Fibroblast of the conjunctiva (primary cell): ENCODE measurements around the gene SLC25A28.

Source experiments
- DNase-seq: peaks from one replicate; pipeline ENCODE4 v3.0.0-alpha.2; 2010; ENCODE audit warnings: low read depth

The SLC25A28 gene, protein sequence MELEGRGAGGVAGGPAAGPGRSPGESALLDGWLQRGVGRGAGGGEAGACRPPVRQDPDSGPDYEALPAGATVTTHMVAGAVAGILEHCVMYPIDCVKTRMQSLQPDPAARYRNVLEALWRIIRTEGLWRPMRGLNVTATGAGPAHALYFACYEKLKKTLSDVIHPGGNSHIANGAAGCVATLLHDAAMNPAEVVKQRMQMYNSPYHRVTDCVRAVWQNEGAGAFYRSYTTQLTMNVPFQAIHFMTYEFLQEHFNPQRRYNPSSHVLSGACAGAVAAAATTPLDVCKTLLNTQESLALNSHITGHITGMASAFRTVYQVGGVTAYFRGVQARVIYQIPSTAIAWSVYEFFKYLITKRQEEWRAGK

DNA sequence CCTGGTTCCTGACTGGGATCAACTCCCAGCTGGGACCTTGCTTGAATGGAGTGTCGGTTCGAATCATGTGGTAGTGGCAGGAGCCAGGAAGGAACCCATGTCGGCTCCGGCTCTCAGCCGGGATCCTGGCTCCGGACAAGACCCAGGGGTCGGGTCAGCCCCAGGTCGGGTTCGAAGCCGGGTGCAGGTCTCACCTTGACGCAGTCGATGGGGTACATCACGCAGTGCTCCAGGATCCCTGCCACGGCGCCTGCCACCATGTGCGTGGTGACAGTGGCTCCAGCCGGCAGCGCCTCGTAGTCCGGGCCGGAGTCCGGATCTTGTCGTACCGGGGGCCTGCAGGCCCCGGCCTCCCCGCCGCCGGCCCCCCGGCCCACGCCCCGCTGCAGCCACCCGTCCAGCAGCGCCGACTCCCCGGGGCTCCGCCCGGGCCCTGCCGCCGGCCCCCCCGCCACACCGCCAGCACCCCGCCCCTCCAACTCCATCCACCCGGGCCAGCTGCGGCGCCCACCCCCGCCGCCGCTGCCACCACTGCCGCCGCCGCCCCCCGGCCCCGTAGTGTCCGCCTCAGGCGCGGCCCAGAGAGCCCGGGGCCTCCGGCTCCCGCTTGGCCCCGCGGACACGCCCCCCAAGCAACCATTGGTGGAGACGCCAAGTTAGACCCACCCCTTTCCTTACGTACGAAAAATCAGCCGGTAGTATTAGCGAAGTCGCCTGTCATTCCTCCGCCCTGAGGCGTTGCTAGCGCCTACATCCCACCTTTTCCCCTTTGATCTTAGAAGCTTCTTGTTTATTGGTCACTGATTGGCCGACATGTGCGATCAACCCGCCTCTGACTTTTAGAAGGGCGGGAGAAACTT, at the start of gene SLC25A28:
Gene SLC25A28 (minus strand): TSS at position 589 of the 860 bp plus-strand sequence. CDS start 104 bp downstream, at position 485.
- DNase-seq, result peak; percentile 100

DNA sequence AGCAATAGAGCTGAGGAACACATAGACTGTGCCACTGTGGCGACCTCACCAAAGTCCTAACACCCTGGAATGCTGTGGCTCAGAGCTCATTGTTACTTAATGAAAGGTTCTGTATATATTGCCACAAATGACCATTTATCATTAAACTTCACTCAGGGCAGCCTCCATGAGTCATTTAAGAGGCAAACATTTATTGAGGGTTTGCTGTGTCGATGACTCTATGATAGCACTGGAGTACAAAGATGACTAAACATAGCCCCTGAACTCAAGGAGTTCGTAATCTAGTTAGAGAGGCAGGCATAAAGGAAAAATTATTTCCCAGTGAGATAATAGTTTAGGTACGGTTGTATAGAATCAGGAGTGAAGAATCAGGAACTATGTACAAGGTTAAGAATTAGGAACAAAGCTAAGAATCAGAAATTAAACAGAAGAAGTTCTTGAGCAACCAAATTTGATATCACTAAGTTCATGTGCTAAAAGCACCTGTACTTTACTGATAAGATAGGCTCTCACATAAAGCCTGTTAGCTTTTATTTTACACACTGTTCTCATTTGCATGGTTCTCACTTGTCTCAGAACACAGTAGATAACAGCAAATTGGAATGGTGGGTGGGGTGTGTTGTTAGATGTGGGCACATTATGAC, 47.0 kb upstream of the SLC25A28 start:
- no peak for DNase-seq

DNA sequence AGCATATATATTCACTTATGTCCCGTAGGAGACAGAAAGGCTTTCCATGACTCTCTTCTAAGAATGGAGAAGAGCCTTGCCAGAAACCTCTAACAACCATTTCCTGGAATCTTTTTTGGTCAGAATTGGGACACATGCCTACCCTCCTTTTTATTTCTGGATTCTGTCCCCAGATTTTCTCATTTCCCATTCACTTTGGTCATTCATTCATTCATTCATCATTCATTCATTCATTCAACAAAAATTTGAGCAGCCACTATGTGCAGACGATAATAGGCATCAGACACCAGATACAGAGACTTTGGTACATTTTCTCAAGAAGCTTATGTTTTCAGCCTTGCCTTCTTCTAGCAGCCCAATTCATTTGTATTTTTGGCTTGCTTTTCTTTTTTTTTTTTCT, 45.1 kb upstream of the SLC25A28 start:
- DNase-seq, result no peak

DNA sequence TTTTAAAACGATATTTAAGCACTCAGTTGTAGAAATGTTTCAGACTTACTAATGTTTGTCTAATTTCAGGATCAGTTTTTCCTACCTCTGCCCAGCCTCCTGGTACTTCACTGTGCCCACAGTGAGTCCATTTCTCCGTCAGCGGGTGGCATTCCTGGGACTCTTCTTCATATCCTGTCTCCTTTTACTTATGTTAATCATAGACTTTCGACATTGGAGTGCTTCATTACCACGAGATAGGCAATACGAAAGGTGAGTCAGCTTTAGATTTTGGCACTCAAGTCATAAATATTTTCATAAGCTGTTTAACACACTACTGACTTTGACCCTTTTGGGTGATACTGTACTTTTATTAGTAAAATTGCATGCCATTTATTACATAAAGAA, 41.1 kb upstream of the SLC25A28 start:
- peak; percentile 41 for DNase-seq

DNA sequence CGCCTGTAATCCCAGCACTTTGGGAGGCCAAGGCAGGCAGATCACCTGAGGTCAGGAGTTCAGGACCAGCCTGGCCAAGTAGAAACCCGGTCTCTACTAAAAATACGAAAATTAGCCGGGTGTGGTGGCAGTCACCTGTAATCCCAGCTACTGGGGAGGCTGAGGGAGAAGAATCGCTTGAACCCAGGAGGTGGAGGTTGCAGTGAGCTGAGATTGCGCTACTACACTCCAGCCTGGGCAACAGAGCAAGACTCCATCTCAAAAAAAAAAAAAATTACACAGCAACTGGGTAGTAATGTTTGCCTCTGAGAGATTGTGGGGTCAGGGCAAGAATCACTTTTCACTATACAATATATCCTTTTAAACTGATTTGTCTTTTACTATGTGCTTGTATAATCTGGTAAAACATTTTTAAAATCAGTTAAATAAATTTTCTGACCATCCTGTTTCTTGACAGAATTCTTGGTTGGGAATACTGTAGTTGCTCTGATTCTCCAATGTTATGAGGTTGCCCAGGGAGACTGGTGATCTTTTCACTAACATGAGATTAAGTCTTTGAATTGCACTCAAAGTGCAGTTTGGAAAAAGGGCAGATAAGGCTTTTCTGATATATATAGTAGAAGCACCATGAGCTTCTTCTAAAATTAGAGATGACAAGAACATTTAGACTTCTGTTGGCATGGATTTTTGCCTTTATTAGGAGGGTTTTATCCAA, 40.6 kb upstream of the SLC25A28 start:
- DNase-seq, result no peak

DNA sequence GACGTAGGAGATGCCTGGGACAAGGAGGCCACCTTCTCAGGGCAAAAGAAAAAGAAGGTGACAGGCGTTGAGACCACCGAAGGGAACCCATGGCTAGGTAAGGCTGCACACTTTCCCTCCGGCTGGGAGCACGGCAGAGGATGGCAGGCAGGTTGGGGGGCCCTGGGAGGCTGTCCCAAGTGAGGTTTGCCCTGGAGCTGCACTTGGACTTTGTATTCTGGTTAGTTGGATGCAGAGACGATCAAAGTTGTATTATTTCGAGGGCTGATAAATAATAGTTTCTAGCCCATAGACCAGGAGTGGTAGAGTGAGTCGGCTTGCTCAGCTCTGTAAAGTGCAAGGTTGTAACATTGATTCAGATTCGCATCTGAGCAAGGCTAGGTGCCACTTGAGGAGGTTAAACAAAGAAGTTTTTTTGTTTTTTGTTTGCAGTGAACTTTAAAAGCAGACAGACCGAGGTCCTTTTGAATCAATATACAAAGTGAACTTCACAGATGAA, 39.7 kb upstream of the SLC25A28 start:
- no peak for DNase-seq

DNA sequence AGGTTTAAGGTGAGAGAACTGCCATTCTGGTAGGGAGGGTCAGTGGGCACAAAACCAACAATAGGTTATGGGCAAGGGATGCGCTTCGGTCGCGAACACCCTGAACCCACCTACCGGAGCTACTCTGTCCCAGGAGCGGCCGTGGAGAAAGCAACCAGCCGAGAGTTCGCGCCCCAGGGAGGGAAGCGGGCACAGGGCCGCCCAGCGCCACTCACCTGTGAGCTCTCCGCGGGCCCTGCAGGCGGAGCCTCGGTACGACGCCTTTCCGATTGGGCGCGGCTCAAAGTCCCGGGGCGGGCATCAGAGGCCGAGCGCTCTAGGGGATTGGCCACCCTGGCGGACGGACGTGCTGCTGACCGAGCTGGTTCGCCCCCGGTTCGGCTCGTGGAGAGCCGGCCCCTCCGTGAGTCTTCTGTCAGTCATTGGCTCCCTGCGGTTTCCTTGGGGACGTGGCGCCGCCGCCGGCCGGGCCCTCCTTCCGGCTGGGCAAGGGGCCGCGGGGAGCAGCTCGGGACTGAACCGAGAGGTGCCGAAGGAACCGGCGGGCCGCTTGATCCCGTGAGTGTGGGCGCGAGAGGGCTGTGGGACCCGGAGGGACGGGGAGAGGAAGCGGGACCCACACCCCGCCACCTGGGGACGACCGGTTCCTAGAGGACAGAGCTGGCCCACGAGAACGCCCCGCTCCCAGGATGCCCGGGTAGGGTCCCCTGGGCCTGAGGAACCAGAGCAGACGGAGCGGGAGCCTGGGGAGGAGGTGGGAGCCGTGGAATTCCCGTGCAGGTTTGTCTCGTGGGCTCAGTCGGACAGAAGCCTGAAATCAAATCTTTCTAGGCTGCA, 39.0 kb upstream of the SLC25A28 start, which contains the start of gene ENTPD7:
Gene ENTPD7 (plus strand): TSS at position 479 of the 837 bp plus-strand sequence. CDS start 448 bp downstream, outside the sequence.
- DNase-seq, result peak; percentile 91

DNA sequence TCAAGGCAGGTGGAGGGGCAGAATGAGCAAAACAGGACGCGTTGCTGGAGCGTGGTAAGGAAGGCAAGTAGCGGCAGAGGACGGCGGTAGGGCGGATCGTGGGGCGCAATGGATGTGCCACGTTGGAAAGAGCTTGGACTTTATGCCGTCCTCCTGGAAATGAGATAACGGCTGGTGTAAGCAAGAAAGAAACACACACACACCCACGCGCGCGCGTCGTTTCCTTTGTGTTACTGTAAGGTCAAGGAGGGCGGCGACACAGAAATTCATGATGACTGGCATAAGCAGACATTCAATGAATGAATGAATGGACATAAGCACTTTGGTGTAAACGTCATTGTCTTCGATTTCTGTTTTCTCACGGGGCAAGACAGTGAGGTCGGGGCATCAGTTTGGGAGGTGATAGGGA, 38.4 kb upstream of the SLC25A28 start:
- DNase-seq, result no peak

DNA sequence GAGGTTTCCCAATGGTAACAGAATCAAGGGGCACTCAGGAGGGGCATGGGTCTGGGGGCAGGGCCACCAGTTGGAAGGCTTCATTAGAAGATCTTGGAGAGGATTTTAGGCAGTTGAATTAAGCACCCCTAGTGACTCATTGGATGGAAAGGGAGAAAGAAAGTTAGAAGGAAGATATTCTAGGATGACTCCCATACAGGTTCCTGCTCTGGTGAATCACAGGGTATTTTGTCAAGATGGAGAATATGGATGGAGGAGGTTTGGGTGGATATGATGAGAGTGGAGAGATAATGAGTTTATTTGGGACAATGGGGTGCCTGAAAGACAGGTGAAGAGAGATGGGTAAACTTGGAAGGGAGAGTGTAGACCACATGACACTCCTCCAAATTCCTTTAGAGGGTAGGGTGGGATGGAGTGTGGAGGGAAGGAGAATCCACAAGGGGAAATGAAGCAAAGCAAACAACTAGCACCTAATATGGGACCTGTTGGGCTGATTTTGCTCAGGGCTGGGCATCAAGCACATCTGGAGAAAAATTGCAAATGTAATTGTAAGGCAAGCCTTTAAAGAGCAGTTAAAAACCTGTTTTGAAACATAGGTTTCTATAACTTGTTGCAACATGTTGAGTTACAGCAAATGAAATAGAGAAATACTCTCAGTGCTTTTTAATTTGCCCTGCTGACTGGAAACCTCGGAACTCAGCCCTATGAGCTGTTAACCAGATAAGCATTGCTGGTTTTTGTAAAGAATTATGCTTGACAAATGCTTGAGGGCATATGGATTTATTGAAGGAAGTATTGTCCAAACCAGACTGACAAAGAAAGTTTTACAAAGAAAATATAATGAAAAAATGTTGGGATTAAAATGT, 36.2 kb upstream of the SLC25A28 start:
- DNase-seq, result no peak

DNA sequence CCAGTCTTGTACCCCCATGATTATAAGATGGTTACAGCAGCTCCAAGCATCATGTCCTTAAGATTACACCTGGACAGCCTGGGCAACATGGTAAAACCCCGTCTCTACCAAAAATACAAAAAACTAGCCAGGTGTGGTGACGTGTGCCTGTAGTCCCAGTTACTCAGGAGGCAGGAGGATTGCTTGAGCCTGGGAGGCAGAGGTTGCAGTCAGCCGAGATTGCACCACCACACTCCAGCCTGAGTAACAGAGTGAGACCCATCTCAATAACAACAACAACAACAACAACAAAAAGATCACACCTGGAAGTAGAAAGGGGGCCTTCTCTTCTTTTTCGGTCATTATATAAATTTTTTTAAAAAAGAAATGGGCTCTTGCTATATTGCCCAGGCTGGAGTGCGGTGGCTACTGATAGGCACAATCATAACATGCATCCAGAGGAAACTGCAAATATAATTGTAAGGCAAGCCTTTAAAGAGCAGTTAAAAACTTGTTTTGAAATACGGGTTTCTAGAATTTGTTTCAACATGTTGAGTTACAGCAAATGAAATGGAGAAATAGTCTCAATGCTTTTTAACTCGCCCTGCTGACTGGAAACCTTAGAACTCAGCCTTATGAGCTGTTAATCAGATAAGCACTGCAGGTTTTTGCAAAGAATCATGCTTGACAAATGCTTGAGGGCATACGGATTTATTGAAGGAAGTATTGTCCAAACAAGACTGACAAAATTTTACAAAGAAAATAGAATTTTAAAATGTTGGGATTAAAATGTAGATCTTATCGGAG, 34.3 kb upstream of the SLC25A28 start:
- no peak for DNase-seq

DNA sequence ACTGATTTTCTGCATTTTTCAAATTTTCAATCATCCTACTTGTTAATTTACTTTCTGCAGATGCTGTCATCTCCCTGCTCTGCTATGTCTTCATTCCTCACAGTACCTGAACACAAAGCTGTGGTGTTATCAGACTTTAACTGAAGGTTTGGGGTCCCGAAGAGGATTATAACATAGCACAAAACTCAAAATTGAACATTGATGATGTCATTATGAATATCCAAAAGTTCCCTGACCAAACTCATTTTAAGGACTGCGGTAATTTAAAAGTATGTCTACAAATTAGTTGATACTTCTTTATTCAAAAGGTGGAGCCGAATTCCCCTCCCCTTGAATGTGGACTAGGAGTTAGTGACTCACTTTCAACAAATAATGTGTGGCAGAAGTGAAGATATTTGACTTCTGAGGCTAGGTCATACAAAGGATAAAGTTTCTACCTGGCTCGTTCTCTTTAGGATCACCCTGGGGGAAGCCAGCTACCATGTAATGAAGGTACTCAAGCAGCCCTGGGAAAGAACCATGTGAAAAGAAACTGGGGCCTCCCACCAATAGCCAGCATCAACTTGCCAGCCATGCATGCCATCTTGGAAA, 32.7 kb upstream of the SLC25A28 start:
- no peak for DNase-seq

DNA sequence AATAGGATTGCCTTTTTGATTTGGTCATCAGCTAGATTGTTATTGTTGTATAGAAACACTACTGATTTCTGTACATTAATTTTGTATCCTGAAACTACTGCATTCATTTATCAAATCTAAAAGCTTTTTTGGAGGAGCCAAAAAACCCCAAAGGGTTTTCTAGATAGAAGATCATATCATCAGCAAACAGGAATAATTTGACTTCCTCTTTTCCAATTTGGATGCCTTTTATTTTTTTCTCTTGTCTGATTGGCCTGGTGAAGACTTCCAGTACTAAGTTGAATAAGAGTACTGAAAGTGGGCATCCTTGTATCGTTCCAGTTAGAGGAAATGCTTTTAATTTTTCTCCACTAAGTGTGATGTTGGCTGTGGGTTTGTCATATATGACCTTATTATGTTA, 28.5 kb upstream of the SLC25A28 start:
- DNase-seq, result no peak

DNA sequence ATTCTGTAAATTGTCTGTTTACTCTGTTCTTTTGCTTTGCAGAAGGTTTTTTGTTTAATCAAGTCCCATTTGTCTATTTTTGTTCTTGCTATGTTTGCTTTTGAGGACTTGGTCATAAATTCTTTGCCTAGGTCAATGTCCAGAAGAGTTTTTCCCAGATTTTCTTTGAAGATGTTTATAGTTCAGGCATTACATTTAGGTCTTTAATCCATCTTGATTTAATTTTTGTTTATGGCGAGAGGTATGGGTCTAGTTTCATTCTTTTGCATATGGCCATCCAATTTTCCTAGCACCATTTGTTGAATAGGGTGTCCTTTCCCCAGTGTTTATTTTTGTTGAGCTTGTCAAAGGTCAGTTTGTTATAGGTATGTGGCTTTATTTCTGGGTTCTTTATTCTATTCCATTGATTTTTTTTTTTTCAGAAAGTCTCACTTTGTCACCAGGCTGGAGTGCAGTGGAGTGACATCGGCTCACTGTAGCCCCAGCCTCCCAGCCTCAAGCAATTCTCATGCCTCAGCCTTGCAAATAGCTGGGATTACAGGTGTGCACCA, 27.4 kb upstream of the SLC25A28 start:
- DNase-seq, result no peak

DNA sequence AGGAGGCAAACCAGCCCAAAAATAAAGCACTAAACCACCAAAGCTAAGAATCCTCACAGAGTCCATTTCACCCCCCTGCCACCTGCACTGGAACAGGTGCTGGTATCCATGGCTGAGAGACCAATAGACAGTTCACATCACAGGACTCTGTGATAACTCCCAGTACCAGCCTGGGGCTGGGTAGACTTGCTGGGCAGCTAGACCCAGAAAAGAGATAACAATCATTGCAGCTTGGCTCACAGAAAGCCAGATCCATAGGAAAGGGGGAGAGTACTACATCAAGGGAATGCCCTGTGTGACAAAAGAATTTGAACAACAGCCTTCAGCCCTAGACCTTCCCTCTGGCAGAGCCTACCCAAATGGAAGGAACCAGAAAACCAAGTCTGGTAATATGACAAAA, 13.6 kb upstream of the SLC25A28 start:
- no peak for DNase-seq

DNA sequence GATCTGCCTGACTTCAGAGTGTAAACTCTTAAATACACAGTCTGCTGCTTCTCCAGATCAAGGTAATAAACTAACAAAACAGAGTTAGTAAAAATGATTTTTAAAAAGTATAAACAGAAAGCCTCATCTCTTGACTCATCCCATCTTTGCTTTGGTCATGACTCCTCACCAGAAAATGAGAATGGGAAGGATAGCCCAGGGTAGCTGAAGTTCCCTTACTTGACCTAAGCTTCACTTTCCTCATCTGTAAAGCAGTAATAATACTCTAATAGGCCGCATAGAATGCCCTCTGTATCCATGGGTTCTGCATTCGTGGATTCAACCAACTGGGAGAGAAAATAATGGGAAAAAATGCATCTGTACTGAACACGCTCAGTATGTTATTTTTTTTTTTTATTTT, 11.3 kb upstream of the SLC25A28 start:
- no peak for DNase-seq

DNA sequence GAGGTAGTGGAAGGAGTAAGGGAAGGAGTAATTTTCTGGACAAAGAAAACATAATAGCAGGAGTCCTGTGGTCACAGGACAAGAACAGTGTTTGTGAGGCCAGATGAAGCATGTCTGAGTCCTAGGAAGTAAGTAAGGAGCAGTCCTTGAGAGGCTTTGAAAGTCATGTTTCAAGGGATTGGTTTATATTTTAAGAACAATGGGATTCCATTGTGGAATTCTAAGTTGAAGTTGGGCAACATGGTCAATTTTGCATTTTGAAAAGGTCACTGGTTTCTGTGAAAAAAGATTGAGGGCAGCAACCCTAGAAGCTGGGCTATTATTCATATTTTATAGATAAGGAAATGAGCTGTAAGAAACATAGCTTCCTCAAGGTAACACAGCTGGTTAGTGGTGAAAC, 10.8 kb upstream of the SLC25A28 start:
- DNase-seq, result no peak

DNA sequence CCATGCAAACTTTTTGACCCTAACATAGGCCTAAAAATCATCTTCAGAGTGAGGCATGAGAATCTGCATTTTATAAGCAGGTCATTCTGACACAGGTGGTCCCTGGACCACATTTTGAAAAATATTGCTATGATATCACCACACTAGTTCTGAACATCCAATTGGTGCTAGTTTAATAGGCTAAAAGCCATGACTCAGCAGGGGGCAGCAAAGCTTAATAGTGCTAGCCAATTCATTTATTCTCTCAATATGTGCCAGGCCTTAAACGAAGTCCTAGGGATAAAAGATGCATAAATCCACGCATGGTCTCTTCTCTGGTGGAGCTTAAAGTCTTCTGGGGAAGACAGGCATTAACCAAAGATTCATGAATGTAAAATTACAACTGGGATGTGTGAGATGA, 10.2 kb upstream of the SLC25A28 start:
- peak; percentile 32 for DNase-seq

DNA sequence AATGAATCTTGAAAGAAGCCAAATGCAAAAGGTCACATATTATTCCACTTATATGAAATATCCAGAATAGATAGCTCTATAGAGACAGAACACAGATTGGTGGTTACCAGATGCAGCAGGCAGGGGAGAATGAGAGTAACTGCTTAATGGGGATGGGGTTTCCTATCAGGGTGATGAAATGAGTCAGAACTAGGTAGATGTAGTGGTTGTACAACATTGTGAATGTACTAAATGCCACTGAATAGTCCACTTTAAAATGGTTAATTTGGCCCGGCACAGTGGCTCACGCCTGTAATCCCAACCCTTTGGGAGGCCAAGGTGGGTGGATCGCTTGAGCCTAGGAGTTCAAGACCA, 9.4 kb upstream of the SLC25A28 start:
- no peak for DNase-seq
